H1 (cell line): ENCODE measurements around the gene BNIP5. TPM values are rescaled to one million over a fixed set of nuclear protein-coding genes. Genes with fewer than 3 reads are reported as not detected.

ENCODE experiments used
- ASH2L ChIP-seq: fragments of 200-600, 300-600 bp; sonication (generic); IDR thresholded peaks from one replicate; pipeline ENCODE4 v1.7.1; 2017; ENCODE audit warnings: low read length
- HDAC2 ChIP-seq, 2 experiments: fragments of 300-600 bp in 1 of 2; sonication (generic) in 1 of 2; IDR thresholded peaks; 2 replicates each; pipeline ENCODE4 v1.6.1; 2011 to 2012; ENCODE audit warnings: low read depth in 2 of 2, low read length in 2 of 2, mild to moderate bottlenecking in 2 of 2, moderate library complexity in 2 of 2, borderline replicate concordance in 1 of 2, inconsistent platforms in 1 of 2
- TCF12 ChIP-seq: IDR thresholded peaks from 2 replicates; pipeline ENCODE4 v1.6.1; 2011; ENCODE audit warnings: low read depth, mild to moderate bottlenecking, low read length
- TEAD4 ChIP-seq: IDR thresholded peaks from 2 replicates; pipeline ENCODE4 v1.6.1; 2012; ENCODE audit warnings: low read depth, low read length, inconsistent platforms, mixed read lengths
- polyA plus RNA-seq, 7 experiments: library from polyadenylated mRNA; depleted of rRNA in 3 of 7; stranded (reverse) in 5 of 7; unstranded in 2 of 7; fragments of >200 nt in 5 of 7; fragments of 200-250 nt in 2 of 7; gene quantifications; 1 replicate in 5 of 7; 2 replicates in 1 of 7; 4 replicates in 1 of 7; pipeline versions ENCODE4 v1.2.1 to v1.2.3, GENCODE V29; 2011 to 2013; ENCODE audit warnings: missing spikeins in 2 of 7, mixed read lengths in 2 of 7
- total RNA-seq: library from RNA; stranded (reverse); fragmentation: NEBNext Ultra II Directional; extraction: Animal tissue kit (Norgen Biotek cat#: 25700); gene quantifications from 2 replicates; pipeline ENCODE4 v1.2.1, GENCODE V29; 2021

The BNIP5 gene
- total and polyA plus RNA-seq, 2 of the 8 experiments (the other 6 are each of a cell fraction or from before 2014, with no cell fraction given) = not detected

DNA sequence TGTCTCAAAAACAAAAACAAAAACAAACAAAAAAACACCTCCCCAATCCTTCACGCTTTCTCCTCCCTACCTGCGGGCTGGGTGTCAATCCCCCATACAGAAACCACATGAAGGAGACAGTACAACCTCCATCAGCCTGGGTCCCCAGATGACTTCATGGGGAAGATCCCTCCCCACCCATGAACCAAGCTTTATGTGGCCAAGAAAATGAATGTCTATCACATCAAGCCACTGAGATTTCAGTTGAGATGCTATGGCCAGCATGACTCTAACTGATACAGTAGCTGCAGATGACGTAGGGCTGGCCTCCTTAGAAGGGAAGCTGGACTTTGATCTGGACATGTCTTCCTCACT lies 21.2 kb upstream of the BNIP5 start (continued):
- no peak for TF ChIP-seq HDAC2 (IDR thresholded peaks at IDR 0.05; ENCODE audit: borderline replicate concordance in 1 of 2, low read depth in 2 of 2, low read length in 2 of 2)
- TF ChIP-seq TCF12 = no peak
- TF ChIP-seq TEAD4 = no peak
- TF ChIP-seq ASH2L = no peak
